ENCODE measurements around the gene MYO6.
"Not testable (repeated sequence)": the region's sequence is repeated elsewhere in the genome, so short reads cannot be mapped to it uniquely, and the experiment has no call there.

Gene MYO6

DNA sequence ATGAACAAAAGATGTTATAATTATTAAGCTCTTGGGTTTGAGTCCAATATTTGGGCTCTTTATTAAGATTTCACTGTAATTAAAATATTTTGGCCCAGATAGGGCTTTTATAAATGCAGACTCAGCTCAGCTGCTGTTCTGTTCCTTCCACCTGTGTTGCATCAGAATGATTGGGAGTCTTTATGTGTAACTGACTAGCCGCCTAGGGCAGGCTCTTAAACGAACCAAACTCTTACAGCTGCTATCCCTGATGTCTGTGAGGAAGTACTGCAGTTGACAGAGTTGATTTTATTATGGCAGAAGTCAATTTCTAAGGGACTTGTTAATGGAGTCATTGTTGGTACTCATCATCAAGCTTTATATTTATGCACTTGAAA, 144.7 kb downstream of the MYO6 start:
- no peak for DNase-seq

GRCh38 chr6:75896526-75896925, 147.5 kb downstream of the MYO6 start:
- DNase-seq: no peak

GRCh38 chr6:75900216-75900615, 151.2 kb downstream of the MYO6 start:
- DNase-seq: not testable (repeated sequence)

DNA sequence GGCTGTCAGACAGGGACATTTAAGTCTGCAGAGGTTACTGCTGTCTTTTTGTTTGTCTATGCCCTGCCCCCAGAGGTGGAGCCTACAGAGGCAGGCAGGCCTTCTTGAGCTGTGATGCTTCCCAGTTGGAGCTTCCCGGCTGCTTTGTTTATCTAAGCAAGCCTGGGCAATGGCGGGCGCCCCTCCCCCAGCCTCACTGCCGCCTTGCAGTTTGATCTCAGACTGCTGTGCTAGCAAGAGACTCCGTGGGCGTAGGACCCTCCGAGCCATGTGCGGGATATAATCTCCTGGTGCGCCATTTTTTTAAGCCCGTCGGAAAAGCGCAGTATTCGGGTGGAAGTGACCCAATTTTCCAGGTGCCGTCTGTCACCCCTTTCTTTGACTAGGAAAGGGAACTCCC, 156.1 kb downstream of the MYO6 start:
- not testable (repeated sequence) for DNase-seq

- no peak for DNase-seq
Observed at GRCh38 chr6:75906871-75907270, 157.8 kb downstream of the MYO6 start.

- DNase-seq: no peak
Observed at GRCh38 chr6:75907444-75907843, 158.4 kb downstream of the MYO6 start.

- no peak for DNase-seq
Observed at GRCh38 chr6:75913040-75913439, 164.0 kb downstream of the MYO6 start.

DNA sequence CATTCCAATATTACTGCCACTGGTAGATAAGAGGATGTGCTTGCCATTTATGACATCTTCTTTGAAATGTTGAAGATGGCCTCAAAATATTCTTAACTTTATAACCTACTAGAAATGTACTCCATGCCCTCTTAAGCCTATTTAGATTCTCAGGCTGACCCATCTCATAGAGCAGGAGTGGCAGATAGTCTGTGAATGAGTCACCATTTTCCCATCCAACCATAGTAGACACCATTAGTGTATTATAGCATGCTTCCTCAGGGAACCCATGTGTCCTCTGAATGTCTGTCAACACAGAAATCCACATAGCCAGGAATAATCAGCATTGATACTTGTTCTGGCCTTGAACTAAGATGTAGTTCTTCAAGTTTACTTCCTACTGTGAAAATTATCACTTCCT, 173.2 kb downstream of the MYO6 start:
- DNase-seq: no peak

GRCh38 chr6:75926293-75927168, 177.5 kb downstream of the MYO6 start:
- DNase-seq: no peak

DNA sequence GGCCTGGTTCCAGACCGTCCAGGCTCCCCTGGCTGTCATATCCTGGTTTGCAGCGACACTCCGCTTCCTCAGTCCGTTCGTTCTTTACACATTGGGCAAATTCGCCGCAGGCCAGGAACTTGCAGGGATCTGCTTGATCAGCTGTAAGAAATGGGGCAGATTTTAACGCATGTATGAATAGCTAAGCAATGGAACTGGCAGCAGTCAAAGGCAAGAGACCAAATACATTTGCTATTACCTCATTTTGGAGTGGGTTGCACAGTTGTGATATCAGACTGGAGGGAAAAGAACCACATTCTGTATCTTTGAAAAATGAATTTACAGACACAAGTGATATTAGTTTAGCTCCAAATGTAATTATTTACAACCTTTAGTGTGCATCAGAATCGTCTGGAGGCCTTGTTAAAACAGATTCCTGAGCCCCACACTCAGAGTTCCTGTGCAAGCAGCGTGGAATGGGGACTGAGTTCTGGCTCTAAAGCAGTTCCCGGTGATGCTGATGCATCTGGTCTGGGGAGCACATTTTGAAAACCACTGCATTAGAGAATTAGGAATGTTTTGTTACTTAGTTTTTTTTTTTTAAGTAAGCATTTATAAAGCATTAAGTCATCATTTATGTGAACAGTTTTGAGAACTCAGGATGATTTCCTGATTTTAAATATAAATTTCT, 182.1 kb downstream of the MYO6 start:
- no peak for DNase-seq

DNA sequence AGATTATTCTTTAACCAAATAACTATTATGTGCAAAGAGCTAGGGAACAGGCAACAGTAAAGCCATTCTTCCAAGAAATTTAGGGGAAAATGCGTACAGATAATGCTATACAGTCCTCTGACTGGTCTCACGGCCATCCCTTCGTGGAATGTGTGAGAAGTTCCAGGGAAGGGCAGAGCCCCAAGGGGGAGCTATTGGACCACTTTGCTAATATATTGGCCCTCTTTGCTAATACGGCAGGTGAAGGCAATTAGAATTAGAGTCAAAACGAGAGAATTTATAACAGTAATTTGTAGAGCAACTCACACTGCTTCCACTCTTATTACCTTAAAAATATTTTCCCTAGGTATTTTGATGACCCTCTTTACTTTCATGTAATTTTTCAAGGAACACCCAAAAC, 183.0 kb downstream of the MYO6 start:
- no peak for DNase-seq

GRCh38 chr6:75933387-75933975, 184.4 kb downstream of the MYO6 start:
- DNase-seq: no peak

- peak; percentile 1 to 10 for DNase-seq
Observed at GRCh38 chr6:75934643-75935472, 185.8 kb downstream of the MYO6 start.

GRCh38 chr6:75935473-75935793, 186.4 kb downstream of the MYO6 start:
- DNase-seq: no peak

DNA sequence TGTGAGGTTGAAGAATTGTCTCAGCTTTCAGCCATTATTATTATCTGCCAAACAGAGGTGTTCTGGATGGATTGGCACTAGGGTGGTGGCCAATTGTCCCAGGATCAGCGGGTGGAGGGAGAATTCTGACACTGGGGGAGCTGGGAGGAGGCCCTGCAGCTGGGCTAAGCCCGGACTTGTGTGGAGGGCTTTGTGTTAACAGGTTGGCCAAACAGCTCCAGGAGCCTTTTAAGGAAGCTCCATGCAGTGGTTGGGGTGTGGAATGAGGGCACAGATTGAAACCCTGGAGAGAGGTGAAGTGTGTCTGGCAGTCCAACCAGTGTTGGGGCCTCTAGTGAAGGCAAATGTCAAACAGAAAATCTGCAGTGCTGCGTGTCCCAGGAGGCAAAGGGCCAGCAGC, 187.6 kb downstream of the MYO6 start:
- no peak for DNase-seq

GRCh38 chr6:75937846-75938245, 188.8 kb downstream of the MYO6 start:
- DNase-seq: no peak

DNA sequence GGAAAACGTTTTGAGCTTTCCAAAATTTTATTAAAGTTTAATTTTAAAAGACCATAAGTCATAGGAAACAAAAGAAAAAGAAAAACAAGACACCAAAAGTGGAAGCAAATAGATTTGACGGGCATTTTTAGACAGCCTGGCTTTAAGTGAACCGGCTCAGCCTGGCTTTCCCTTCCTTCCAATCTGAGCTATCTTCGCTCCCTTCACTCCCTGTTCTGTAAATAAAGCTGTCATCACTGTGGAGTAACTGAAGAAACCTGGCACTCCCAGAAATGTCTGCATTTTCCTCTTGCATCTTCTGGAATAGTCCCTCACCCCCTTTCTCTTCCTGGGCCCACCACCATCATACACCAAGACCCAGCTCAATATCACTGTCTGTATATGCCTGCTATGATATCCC, 191.5 kb downstream of the MYO6 start:
- no peak for DNase-seq

- no peak for DNase-seq
Observed at GRCh38 chr6:75941509-75941908, 192.5 kb downstream of the MYO6 start.

GRCh38 chr6:75943381-75943780, 194.3 kb downstream of the MYO6 start:
- DNase-seq: no peak

DNA sequence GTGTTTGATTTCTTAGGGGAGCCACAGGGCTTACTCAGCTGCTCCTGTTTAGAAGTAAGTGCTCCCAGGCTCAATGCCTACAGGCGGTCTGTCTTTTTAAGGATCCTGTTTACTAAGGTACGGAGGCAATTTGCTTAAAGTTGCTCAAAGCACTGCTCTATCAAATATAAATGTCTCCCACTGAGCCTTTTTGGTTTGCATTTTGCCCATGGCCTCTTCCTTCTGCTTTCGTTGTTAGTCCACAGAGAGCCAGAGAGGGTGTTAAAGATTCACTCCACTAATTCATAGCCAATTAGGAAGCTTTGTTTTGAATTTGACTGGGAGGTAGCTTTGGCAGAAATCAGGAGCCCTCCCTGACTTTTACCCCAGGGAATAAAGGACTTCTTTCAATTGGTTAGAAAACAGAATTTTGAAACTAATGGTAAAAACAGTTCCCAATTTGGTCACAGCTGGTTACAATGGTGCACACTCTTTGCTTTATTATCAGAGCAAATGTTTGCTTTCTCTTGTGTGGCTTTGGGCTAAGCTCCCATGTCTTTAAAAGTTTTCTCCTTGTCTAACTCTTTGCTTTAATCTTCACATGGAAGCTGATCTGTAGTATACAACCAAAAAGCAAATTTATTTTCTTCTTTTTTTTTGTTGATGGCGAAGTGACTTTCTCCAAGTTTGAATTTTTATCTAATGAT, 197.2 kb downstream of the MYO6 start:
- DNase-seq: no peak

DNA sequence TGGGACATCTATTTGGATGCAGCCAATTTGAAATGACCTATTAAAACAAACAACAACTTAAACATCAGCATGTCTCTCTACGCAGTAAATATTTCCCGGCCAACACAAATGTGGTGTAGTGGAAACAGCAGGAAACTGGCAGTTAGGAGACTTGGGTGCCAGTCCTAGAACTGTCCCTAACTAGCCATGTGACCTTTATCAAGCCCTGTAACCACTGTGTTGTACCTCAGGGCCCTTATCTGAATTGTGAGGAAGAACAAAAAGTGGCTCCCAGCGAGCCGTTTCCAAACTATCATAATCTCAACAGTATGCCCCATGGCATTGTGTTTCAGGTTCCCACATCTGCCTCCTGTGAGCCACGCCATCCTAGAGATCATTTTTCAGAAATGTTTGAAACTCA, 198.9 kb downstream of the MYO6 start:
- no peak for DNase-seq

DNA sequence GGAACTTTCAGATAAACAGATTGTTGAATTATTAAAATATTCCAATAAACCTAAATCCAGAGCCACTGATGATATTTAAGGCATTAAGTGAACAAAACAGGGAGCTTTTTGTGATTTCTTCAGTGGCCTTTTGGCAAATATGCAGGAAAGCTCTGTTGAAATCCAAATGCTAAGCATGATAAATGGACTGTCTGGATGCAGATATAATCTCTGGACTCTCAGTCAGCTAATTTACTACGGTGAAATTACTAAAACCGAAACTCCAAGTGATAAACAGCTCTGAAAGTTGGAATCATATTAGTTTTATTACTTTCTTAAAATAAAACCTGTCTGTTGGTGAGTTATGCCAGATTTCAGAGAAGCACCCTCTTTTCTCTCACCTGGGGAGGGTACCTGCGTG, 203.1 kb downstream of the MYO6 start:
- DNase-seq: no peak

DNA sequence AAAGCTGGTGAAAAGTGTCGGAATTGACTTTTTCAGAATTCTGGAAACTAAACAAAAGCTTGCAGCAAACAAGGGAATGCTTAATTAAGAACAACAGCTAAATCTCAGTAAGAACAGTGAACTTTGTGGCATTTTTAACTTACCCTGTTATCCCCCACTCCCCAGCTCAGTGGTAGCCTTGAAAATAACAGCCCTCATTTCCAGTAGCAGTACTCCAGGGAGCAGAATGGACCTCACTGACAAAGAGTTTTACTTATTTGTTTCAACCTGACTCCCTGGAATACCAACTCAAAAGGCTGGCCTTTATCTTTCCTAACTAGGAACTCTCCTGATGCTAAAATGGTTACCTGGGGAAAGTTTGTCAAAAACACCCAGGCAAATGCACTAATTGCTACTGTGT, 214.5 kb downstream of the MYO6 start:
- DNase-seq: no peak
